ENCODE data around the gene WDR59. TPM values are rescaled to one million over a fixed set of nuclear protein-coding genes. Genes with fewer than 3 reads are reported as not detected.
"Not testable (repeated sequence)": the region's sequence is repeated elsewhere in the genome, so short reads cannot be mapped to it uniquely, and the experiment has no call there.

Gene WDR59
- polyA plus RNA-seq, 3 donors = 79.0 to 120 (median 107) TPM

GRCh38 chr16:74991268-74991592 is 6.3 kb upstream of the WDR59 start:
- no peak for DNase-seq

GRCh38 chr16:74990832-74991231 is 5.9 kb upstream of the WDR59 start:
- no peak for DNase-seq

- DNase-seq = not testable (repeated sequence)
Observed at GRCh38 chr16:74989864-74990263, 4.9 kb upstream of the WDR59 start.

GRCh38 chr16:74987027-74987681 is 2.2 kb upstream of the WDR59 start:
- DNase-seq = no peak

- DNase-seq = no peak
Observed at GRCh38 chr16:74984194-74984528, 762 bp downstream of the WDR59 start.

GRCh38 chr16:74982256-74982655 is 2.7 kb downstream of the WDR59 start:
- DNase-seq = no peak

- DNase-seq = no peak
Observed at GRCh38 chr16:74975591-74975990, 9.3 kb downstream of the WDR59 start.

GRCh38 chr16:74973304-74973703 is 11.6 kb downstream of the WDR59 start:
- DNase-seq = no peak

GRCh38 chr16:74954763-74955162 is 30.2 kb downstream of the WDR59 start:
- no peak for DNase-seq

GRCh38 chr16:74951681-74952080 is 33.2 kb downstream of the WDR59 start:
- DNase-seq = no peak

GRCh38 chr16:74951206-74951605 is 33.7 kb downstream of the WDR59 start:
- DNase-seq = no peak

GRCh38 chr16:74950511-74950910 is 34.4 kb downstream of the WDR59 start:
- peak; percentile 29 for DNase-seq

- DNase-seq = no peak
Observed at GRCh38 chr16:74949309-74949708, 35.6 kb downstream of the WDR59 start.

GRCh38 chr16:74944466-74944865 is 40.5 kb downstream of the WDR59 start:
- no peak for DNase-seq

- DNase-seq = no peak
Observed at GRCh38 chr16:74942977-74943918, 41.7 kb downstream of the WDR59 start.

- DNase-seq = no peak
Observed at GRCh38 chr16:74942566-74942965, 42.4 kb downstream of the WDR59 start.

GRCh38 chr16:74939688-74940087 is 45.2 kb downstream of the WDR59 start:
- DNase-seq = no peak

GRCh38 chr16:74936902-74937560 is 47.9 kb downstream of the WDR59 start:
- DNase-seq = no peak

- DNase-seq = no peak
Observed at GRCh38 chr16:74931445-74931844, 53.5 kb downstream of the WDR59 start.

GRCh38 chr16:74929636-74930035 is 55.3 kb downstream of the WDR59 start:
- no peak for DNase-seq

- no peak for DNase-seq
Observed at GRCh38 chr16:74926805-74927204, 58.1 kb downstream of the WDR59 start.

- no peak for DNase-seq
Observed at GRCh38 chr16:74923766-74924460, 61.0 kb downstream of the WDR59 start.
